Neural cell (in vitro differentiated cells): ENCODE measurements around the gene RANBP10. TPM values are rescaled to one million over a fixed set of nuclear protein-coding genes. Genes with fewer than 3 reads are reported as not detected.

Source experiments
- H2AFZ ChIP-seq: fragments of 200-600, 300-800 bp; sonication (generic), shearing (Covaris generic); 2 replicates; pipeline ENCODE4 v1.6.0; 2014; ENCODE audit warnings: low read depth, mild to moderate bottlenecking, antibody characterized with exemption, low read length, moderate library complexity
- H3F3A ChIP-seq: fragments of 200-600 bp; shearing (Covaris generic); 2 replicates; pipeline ENCODE4 v1.6.1; 2016; ENCODE audit warnings: mild to moderate bottlenecking, moderate library complexity, mixed read lengths, antibody characterized with exemption, low read length; ENCODE audit not compliant: insufficient read depth, poor library complexity, severe bottlenecking
- H3K27ac ChIP-seq: fragments of 200-600, 300-800 bp; sonication (generic), shearing (Covaris generic); 2 replicates; pipeline ENCODE4 v1.5.1; 2014; ENCODE audit warnings: mild to moderate bottlenecking, low read length, moderate library complexity
- H3K27me3 ChIP-seq: fragments of 300-800, 200-600 bp; sonication (generic), shearing (Covaris generic); 2 replicates; pipeline ENCODE4 v1.6.0; 2014; ENCODE audit warnings: mild to moderate bottlenecking, low read depth, low read length, moderate library complexity; ENCODE audit not compliant: insufficient read depth
- H3K36me3 ChIP-seq: fragments of 300-800, 200-600 bp; sonication (generic), shearing (Covaris generic); 2 replicates; pipeline ENCODE4 v1.5.1; 2014; ENCODE audit warnings: mild to moderate bottlenecking, antibody characterized with exemption, low read length, moderate library complexity; ENCODE audit not compliant: insufficient read depth
- H3K4me2 ChIP-seq: fragments of 300-800, 200-600 bp; sonication (generic), shearing (Covaris generic); 2 replicates; pipeline ENCODE4 v1.6.0; 2014; ENCODE audit warnings: mild to moderate bottlenecking, low read length
- H3K4me3 ChIP-seq: fragments of 300-800, 200-600 bp; sonication (generic), shearing (Covaris generic); 2 replicates; pipeline ENCODE4 v1.5.1; 2014; ENCODE audit warnings: mild to moderate bottlenecking, low read length, moderate library complexity
- H3K79me2 ChIP-seq: fragments of 200-600 bp; shearing (Covaris generic); replicated peaks from 2 replicates; pipeline ENCODE4 v1.6.0; 2014; ENCODE audit warnings: mild to moderate bottlenecking, low read length, moderate library complexity; ENCODE audit not compliant: insufficient read depth
- H3K9ac ChIP-seq: fragments of 300-800, 200-600 bp; sonication (generic), shearing (Covaris generic); 2 replicates; pipeline ENCODE4 v1.6.1; 2016; ENCODE audit warnings: mild to moderate bottlenecking, low read length, mixed read lengths
- H3K9me2 ChIP-seq: fragments of 200-600 bp; shearing (Covaris generic); 2 replicates; pipeline ENCODE4 v1.6.1; 2016; ENCODE audit warnings: mild to moderate bottlenecking, low read length, mixed read lengths; ENCODE audit not compliant: insufficient read depth
- H3K9me3 ChIP-seq: fragments of 200-600, 300-800 bp; sonication (generic), shearing (Covaris generic); 2 replicates; pipeline ENCODE4 v1.6.1; 2016; ENCODE audit warnings: mild to moderate bottlenecking, mixed run types, low read length, moderate library complexity, mixed read lengths
- H4K20me1 ChIP-seq: fragments of 200-600 bp; shearing (Covaris generic); 2 replicates; pipeline ENCODE4 v1.6.1; 2016; ENCODE audit warnings: mild to moderate bottlenecking, mixed run types; ENCODE audit not compliant: insufficient read depth
- CTCF ChIP-seq: fragments of 450-650 bp; IDR thresholded peaks from 2 replicates; pipeline ENCODE4 v1.5.1; 2014; ENCODE audit warnings: antibody characterized with exemption, mild to moderate bottlenecking, moderate library complexity; ENCODE audit not compliant: poor library complexity, severe bottlenecking
- EP300 ChIP-seq: fragments of 450-650 bp; conservative IDR thresholded peaks from 2 replicates; pipeline ENCODE4 v1.6.1; 2014; ENCODE audit warnings: antibody characterized with exemption, mild to moderate bottlenecking, moderate library complexity; ENCODE audit not compliant: poor library complexity, severe bottlenecking
- EZH2 ChIP-seq: fragments of 200-600, 300-800 bp; shearing (Covaris generic), sonication (generic); IDR thresholded peaks from 2 replicates; pipeline ENCODE4 v1.6.1; 2014; ENCODE audit warnings: antibody characterized with exemption, low read length, borderline replicate concordance, mild to moderate bottlenecking; ENCODE audit not compliant: insufficient read depth, poor library complexity, severe bottlenecking
- MXI1 ChIP-seq: fragments of 450-650 bp; conservative IDR thresholded peaks from 2 replicates; pipeline ENCODE4 v1.6.1; 2014; ENCODE audit warnings: antibody characterized with exemption, mild to moderate bottlenecking; ENCODE audit not compliant: poor library complexity, severe bottlenecking
- POLR2AphosphoS5 ChIP-seq: IDR thresholded peaks from 2 replicates; pipeline ENCODE4 v1.6.1; 2012
- RAD21 ChIP-seq: fragments of 450-650 bp; conservative IDR thresholded peaks from 2 replicates; pipeline ENCODE4 v1.6.1; 2014; ENCODE audit warnings: antibody characterized with exemption, mild to moderate bottlenecking, moderate library complexity
- SMC3 ChIP-seq: fragments of 450-650 bp; conservative IDR thresholded peaks from 2 replicates; pipeline ENCODE4 v1.6.1; 2014; ENCODE audit warnings: antibody characterized with exemption, mild to moderate bottlenecking, moderate library complexity; ENCODE audit not compliant: poor library complexity
- TAF1 ChIP-seq: IDR thresholded peaks from 2 replicates; pipeline ENCODE4 v1.6.1; 2012; ENCODE audit warnings: low read depth
- polyA plus RNA-seq: library from polyadenylated mRNA; depleted of rRNA; stranded (reverse); fragments of >200 nt; gene quantifications from 2 replicates; pipeline ENCODE4 v1.2.3, GENCODE V29; 2014
- TF ChIP-seq, protein P1 (sequence below): IDR thresholded peaks from 2 replicates; pipeline ENCODE4 v1.6.1; 2012; ENCODE audit warnings: borderline replicate concordance

The RANBP10 gene
- polyA plus RNA-seq, 1 donor from 2014 or later = 10.9 TPM

DNA sequence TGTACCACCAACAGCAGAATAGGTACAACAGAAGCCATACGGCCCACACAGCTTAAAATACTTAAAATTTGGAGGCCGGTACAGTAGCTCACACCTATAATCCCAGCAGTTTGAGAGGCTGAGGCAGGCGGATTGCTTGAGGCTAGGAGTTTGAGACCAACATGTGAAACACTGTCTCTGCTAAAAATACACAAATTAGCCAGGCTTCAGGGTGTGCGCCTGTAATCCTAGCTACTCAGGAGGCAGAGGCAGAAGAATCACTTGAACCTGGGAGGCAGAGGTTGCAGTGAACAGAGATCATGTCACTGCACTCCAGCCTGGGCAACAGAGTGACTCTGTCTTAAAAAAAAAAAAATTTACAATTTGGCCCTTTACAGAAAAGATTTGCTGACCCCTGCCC lies 104.2 kb downstream of the RANBP10 start:
- Histone ChIP-seq H3K9ac (no peak overlapping the region), H3K4me2 (no peak overlapping the region), H3K9me3 (no peaks in the 10 kb centered on the region), H2AFZ (no peak overlapping the region), H4K20me1 (peaks cover 12% of the 10 kb centered on the region), H3K36me3 (no peaks in the 10 kb centered on the region), H3K27me3 (no peaks in the 10 kb centered on the region), H3K4me3 (no peak overlapping the region), H3F3A (no peaks in the 10 kb centered on the region), H3K9me2 (no peaks in the 10 kb centered on the region), H3K79me2 (peaks cover 28% of the 10 kb centered on the region), H3K27ac (no peak overlapping the region)
- no peak for TF ChIP-seq EZH2
- TF ChIP-seq MXI1 = no peak
- TF ChIP-seq POLR2AphosphoS5 = no peak

DNA sequence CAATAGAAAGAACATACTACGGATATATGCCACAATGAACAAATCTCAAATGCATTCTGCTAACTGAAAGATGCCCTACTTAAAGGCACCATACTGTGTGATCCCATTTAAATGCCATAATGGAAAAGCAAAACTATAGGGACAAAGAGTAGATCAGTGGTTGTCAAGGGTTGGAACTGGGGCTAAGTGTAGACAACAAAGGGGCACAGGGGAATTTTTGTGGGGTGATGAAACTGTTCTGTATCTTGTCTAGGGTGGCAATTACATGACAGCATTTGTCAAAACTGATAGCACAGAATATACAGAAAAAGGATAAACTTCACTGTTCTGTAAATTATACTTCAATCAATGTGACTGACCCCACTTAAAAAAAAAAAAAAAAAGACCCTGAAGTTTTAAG lies 104.9 kb downstream of the RANBP10 start:
- peaks cover 28% of the 10 kb centered on the region for H3K79me2 ChIP-seq
- no peak overlapping the region for H3K9ac ChIP-seq
- no peak overlapping the region for H3K27ac ChIP-seq

More for the DNA sequence above, 104.9 kb downstream of the RANBP10 start:
- H3K4me2 ChIP-seq = no peak overlapping the region
- H3K36me3 ChIP-seq = no peaks in the 10 kb centered on the region
- no peak overlapping the region for H2AFZ ChIP-seq
- H3K4me3 ChIP-seq = no peak overlapping the region
- no peaks in the 10 kb centered on the region for H3F3A ChIP-seq
- H4K20me1 ChIP-seq = peaks cover 12% of the 10 kb centered on the region
- no peaks in the 10 kb centered on the region for H3K9me2 ChIP-seq
- no peaks in the 10 kb centered on the region for H3K9me3 ChIP-seq
- TF ChIP-seq EP300 (peak; percentile 74), CTCF (no peak), MXI1 (no peak), TAF1 (no peak), SMC3 (no peak), EZH2 (no peak), POLR2AphosphoS5 (peak; percentile 91), RAD21 (no peak)
- TF ChIP-seq, protein P1, sequence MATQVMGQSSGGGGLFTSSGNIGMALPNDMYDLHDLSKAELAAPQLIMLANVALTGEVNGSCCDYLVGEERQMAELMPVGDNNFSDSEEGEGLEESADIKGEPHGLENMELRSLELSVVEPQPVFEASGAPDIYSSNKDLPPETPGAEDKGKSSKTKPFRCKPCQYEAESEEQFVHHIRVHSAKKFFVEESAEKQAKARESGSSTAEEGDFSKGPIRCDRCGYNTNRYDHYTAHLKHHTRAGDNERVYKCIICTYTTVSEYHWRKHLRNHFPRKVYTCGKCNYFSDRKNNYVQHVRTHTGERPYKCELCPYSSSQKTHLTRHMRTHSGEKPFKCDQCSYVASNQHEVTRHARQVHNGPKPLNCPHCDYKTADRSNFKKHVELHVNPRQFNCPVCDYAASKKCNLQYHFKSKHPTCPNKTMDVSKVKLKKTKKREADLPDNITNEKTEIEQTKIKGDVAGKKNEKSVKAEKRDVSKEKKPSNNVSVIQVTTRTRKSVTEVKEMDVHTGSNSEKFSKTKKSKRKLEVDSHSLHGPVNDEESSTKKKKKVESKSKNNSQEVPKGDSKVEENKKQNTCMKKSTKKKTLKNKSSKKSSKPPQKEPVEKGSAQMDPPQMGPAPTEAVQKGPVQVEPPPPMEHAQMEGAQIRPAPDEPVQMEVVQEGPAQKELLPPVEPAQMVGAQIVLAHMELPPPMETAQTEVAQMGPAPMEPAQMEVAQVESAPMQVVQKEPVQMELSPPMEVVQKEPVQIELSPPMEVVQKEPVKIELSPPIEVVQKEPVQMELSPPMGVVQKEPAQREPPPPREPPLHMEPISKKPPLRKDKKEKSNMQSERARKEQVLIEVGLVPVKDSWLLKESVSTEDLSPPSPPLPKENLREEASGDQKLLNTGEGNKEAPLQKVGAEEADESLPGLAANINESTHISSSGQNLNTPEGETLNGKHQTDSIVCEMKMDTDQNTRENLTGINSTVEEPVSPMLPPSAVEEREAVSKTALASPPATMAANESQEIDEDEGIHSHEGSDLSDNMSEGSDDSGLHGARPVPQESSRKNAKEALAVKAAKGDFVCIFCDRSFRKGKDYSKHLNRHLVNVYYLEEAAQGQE = no peak
- H3K27me3 ChIP-seq = no peaks in the 10 kb centered on the region
